Stimulated activated CD4-positive, alpha-beta T cell treated with anti-CD3 and anti-CD28 coated beads, TNF-alpha, amount 100 ng/mL, for 24 hours (primary cell): ENCODE results near the gene LYRM2.

Experiments
- DNase-seq, 3 experiments: peaks; one replicate each; pipeline ENCODE4 v3.0.0-alpha.2; 2020; ENCODE audit warnings: low read depth in 3 of 3

The LYRM2 gene

DNA sequence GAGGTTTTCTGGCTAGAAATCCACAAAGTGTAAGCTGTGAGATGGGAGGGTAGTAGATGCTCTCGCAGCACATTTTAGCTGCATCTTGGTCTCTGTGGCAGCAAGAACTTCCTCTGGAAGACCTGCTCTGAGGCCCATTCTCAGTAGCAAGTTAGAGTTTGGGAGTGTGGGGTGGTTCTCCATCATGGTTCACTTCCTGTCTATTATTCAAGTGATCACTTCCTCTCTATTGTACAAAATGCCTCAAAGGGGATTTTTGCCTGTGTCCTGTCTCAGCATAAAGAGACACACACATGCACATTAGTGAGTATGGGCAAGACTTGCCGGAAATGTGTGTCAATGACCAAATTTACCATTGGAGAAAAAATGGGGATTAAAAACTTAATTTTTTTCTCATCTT is 42.5 kb downstream of the LYRM2 start:
- no peak for DNase-seq

DNA sequence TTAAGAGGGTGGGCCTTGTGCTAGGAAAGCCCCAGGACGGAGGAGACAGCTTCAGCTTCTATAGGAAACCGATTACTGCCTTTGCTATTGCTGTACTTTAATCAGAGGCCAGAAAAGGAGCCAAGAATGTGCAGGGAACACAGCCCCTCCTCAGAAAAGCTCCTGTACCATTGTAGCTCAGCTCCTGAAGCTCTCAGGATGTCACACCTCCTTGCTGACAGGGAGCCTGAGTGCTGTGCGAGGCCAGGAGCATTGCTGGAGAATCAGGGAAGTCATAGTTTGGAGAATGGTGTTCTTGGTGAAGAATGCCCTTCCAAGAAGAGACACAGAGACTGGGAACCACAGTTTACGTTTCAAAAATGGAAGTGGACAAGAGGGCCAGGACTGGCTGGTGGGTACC is 46.8 kb downstream of the LYRM2 start:
- DNase-seq, result no peak

DNA sequence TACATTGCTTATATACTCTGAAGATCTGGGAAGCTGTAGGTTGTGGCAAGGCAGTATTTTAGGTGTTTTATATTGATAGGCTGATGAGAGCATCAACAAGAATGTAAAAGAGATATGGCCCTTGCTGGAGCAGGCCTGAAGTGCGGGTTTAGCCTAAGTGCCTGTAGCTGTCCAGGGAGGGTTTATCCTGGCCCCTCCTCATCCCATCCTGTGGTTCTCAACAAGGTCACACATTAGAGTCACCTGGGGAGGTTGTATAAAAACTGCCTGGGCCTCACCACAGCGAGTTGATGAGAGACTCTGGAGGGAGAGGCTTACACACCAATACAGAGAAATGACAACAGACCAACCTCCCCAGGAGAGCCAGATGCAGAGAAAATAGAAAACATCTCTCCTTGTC is 48.4 kb downstream of the LYRM2 start:
- DNase-seq, result no peak

DNA sequence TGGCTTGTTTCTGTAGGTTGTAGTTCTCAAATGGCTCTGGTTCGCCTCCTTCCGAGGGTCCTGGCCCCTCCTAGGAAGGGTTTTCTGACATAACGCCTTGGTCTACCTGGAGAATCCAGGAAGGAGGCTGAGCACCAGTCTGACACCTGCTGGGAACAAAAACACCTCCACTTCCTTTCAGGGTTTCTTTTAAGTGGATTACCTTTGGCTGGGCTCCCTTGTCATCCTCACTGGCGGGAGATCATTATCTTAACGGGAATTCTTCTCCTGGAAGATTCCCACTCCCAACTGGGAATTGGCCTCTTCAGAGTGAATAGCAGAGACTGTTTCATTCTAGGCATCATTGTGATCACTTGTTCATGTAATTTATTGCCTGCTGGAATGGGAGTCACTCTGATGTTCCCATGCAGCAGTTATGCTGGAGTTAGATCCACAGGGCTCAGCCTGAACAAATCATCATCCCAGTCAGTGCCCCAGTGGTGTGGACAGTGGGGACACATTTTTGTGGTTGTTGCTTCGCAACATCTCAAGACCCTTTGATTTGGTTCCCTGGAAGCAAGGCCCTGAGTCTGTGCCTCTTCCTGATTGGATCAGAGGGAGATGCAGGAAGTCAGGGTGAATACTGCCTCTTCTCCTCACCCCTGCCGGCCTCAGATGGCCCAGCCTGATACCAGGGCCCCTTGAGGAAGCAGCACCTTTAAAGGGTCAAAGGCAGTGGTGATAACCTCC is 49.1 kb downstream of the LYRM2 start:
- no peak for DNase-seq

DNA sequence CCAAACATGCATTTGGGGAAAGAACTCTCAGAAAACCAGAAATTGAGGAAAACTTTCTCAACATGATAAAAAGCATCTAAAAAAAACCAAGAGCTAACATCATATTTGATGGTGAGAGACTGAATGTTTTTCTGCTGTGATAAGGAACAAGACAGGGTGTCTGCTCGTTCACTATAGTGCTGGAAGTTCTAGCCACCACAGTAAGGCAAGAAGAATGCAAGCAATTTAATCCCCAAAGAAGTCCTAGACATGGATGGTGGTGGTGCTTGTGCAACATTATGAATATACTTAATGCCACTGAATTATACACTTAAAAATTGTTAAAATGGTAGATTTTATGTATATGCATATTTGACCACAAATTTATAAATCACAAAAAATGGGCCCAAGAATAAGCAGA is 53.4 kb downstream of the LYRM2 start:
- DNase-seq, result no peak

DNA sequence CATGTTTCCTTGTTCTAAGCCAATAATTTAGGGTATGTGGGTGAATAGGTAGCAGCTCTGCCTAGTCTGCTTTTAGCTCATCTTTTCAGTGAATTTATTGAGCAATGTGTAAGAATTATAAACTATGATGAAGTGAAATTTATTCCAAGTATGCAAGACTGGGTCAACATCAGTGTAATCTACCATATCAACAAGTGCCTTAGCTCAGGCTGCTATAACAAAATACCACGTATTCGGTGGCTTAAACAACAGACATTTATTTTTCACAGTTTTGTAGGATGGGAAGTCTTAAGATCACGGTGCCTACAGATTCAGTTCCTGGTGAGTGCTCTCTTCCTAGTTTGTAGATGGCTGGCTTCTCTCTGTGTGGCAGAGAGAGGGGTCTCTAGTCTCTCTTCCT is 54.0 kb downstream of the LYRM2 start:
- no peak for DNase-seq

DNA sequence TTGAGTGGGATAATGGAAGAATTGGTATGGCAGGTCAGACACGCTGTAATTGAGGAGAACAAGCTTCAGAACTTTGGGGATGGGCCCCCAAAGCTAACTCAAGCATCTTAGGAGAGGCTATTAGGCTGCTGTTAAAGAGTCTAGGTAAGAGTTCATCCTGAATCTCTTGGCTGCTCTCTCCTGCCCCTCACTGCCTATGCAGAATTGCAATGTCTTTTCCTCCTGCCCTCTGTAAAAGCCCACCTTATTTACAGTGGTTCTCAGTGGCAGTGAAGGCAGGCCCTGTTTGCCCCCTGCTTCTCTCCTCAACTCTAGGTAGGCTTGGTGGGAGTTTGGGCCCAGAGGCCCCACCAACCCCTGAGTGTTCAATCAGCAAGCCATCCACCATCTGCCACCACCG is 55.0 kb downstream of the LYRM2 start:
- DNase-seq, result no peak

DNA sequence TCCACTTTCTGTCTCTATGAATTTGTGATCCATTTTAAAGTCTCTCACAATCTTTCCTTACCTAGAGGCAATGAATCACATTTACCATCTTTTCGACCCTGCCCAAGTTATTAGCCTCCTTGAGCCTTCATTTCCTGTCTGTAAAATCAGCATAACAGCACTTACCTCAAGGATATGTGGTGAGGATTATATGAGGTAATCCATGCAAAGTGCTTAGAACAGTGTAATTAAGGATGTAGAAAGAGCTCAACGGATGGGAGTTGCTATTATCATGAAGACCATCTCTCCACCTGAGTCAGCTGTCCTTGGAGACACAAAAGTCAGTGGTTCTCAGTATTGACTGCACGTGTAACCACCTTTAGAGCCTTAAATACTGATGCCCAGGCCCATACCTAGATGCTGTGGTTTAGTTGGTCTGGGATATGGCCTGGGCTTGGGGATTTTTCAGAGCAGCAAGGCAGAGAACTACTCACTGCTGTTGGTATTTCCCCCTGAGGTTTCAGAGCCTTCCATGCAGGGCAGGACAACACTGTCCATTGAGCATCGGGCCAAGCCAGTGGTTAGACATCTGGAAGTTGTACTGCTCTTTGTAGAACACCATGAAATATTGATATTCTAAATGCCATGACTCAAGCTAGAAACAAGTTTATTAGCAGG is 55.8 kb downstream of the LYRM2 start:
- DNase-seq, result no peak

DNA sequence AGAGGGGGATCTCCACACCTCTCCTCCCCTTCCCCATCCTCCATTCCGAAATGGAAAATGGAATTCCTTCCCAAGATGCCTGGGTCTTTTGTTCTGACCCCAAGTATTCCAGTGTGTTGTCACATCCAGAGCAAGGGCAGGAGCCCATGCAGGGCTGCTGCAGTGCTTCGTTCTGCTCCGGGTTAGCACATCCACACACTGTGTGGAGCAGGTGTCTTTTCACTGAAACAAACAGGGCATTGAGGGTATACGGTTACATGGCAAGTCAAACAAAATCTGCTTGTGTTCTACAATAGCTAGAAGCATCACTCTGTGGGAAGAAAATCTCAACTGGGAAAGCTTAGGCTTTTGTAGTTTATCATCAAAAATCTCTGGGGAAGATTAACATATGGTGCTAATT is 56.9 kb downstream of the LYRM2 start:
- no peak for DNase-seq

DNA sequence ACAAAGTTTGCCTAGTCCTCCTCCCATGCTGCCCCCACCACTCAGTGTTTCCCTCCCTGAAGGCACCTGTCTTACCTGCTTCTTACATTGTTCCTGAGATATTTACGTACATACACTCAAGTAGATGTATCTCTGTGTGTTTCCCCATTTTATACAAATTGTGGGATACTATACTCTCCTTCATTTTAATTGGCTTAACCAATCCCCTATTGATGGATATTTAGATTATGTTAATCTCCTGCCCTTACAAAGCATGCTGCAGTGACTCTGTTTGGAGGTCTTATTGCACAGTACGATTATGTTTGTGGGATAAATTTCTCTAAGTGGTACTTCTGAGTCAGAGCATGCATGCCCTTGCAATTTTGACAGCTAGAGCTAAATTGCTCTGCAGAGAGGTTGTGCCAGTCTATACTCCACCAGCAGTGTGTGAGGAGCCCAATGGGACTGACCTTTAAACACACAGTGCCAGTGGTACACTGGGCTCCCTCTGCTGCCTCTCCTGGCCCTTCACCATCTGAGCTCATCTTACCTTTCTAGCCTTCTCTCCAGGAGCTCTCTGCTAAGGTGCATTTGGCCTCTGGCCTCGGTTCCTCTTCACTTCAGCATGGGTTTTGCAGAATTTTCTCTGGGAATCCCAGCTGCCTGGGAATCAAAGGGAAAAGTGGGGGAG is 57.4 kb downstream of the LYRM2 start:
- no peak for DNase-seq

DNA sequence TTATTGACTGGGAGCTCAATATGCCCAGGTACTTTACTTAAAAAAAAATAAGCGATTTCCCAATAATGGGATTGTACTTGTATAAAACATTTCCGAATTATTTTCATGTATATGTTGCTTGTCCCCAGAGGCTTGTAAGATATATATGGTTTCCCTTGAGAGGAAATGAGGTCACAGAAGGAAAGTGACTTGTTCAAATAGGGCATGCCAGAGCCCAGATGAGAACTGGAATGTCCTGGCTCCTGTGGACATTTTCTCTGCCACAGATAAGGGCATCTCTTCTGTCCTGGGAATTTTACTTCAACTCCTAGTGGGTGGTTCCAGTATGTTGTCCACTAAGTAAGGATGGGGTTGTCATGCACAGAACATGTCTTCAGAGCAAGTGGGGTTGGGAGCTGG is 63.0 kb downstream of the LYRM2 start:
- no peak for DNase-seq

DNA sequence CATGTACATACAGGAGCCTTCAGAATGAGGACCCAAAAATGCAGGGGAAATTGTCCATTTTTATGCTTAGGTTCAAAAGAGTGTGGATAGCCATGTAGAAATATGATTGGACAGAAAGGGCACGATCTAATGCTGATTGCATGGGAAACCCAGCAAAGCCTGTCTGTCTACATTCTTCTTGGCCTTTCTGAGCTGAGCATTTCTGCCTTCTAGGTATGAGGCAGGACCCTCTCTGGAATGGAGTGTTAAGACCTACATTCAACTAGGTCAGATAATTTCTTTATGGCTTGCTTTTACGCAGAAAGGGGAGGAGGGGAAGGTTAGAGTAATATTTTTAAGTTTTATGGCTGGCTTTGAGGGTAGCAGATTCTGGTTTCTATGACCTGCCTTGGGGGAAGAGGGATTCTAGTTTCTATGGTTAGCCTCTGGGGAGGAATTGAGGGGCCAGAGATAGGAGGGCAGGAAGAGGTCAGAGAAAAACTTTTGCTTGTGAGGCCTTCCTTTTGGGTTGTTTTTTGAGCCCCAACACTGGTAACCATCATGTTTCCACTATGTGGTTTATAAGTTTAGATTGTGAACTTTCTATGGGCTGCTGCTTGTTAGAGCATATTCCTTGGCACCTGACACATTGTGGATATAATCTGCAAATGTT is 63.5 kb downstream of the LYRM2 start:
- no peak for DNase-seq

DNA sequence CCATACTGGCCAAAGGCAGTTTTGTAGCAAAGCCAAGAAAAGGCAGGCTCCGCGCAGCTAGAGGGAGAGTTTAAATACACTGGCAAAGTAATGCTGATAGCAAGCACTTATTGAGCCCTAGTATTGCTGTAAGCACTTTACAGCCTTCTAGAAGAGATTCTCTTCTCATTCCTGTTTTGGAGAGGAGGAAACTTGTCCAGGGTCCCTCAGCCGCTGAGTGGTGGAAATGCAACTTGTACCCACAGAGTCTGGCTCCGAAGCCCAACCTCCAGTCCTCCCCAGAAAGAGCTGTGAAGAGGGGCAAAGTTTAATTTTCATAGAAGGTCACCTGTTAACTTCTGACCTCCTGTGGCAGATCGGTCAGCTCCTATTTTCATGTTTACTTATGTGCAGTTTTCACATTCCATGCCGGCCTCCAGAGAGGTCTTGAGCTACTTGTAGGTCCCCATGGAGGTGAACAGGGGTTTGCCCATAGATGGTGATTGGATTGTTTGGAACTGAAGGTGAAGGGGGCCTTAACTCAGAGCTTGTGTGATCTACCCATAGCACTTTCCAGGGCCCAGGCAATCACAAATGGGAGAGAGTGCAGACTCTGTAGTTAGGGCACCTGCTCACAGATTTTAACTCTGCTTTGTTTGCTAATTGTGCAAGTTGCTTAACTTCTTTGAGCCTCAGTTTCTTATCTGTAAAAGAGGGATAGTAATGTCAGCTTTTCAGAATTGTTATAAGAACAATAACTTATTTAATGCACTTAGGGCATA is 70.7 kb downstream of the LYRM2 start:
- DNase-seq, result no peak

DNA sequence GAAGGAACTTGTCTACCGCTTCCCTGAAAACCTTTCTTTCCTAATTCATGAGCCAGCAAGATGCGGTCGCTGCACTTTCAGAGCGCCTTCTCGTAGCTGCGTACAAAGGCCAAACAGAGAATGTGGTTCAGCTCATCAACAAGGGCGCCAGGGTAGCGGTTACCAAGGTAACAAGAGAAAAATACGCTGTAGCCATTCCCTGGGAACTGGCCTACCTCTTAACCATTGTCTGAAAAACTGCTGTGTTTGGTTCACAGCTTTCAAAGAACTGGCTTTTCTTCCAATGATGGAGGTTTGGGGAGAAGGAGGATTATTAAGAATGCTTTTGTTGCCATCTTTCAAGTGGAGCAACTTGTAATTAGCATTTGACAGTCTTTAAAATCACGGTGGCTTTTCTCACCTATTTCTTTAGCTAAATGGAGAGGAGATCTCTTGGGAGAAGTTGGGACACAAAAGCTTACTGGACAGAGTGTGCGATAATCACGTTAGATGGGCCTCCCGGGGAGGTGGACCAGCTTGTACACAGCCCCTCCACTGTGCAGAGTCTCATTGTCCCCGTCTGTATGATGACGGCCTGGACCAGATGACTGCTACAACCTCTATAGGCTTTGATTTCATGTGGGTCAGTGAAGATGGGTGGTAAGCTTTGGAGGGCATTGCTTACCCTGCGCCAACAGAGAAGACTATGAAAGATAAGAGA is 71.5 kb downstream of the LYRM2 start:
- DNase-seq, result no peak

DNA sequence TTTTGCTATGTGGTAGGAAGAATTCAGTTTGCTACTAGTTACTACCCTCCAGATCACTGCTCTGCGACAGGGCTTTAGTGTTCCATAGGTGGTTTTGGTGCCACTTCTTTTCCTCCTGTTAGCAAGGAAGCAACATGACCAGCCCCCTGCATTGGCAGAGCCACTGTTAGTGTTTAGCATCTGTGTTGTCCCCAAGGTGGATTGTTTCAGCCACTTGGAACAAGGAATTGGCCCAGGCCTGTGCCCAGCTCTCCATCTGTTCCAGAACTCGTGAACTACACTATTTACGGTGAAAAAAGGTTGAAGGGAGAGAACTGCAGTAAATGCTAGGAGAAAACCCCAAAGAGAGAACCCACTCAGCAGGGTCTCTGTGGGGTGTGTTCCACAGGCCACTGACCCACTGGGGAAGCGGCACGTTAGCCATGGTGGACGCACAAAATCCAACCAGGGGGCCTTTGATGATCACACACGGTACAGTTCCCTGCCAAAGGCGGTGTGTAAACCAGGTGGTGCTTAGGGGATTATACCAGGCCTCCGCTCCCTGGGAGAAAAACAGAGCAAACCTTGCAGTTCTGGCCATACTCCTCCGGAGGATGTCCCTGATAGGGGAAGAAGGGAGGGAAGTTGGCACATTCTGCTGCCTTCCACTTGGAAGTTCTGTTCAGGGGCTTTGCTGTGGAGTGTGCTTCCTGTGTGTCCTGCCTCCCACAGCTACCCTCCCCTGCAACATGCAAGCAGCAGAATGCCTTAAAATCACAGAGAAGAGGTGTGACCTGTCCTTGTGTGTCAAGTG is 72.3 kb downstream of the LYRM2 start:
- DNase-seq, result no peak

DNA sequence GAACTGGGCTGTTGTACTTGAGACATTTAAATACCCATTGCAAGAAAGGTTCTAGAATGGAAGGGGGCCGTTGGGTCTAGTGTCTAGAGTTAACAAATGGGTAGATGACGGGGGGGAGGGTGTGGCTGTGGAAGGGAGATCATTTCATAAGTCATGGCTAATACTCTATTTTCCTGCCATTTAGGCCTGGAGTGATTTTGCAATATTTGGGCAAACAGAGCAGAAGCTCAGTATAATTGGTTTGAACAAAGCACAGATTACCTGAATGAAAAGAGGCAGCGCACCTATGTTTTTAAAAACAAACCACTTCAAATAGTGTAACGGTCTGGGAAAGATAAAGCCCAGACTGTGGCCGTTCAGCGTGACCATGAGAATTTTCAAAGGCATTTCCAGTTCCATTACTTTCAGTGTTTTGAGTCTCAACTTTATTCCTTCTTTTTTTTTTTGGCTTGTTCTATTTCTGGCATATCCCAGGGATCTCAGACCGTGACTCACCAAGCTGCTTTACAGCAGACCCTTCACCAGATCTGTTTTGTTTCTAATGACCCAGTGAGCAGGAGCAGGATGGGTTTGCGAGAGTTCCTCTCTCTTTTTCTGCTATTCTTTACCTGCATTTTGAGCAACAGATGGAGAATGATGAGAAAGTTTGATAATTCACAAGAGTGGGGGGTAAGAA is 73.7 kb downstream of the LYRM2 start:
- no peak for DNase-seq

DNA sequence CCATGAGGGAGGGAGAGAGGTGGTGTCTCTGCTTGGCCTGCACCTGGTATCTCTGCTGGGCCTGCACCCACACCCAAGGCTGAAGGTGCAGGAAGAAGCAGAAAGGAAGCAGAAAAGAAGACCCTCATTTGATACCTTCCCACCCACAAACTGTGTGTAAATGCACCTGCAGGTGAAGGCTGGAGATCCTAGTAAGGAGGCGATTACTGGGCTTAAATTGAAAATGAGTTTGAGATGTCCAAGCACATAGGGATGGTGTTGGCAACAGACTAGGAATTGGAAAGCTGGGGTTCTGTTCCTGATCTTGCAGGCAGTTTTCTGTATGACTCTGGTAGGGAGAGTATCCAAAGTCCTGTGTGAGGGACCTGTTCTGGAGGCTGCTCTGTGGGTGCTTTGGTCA is 74.7 kb downstream of the LYRM2 start:
- DNase-seq, result no peak

DNA sequence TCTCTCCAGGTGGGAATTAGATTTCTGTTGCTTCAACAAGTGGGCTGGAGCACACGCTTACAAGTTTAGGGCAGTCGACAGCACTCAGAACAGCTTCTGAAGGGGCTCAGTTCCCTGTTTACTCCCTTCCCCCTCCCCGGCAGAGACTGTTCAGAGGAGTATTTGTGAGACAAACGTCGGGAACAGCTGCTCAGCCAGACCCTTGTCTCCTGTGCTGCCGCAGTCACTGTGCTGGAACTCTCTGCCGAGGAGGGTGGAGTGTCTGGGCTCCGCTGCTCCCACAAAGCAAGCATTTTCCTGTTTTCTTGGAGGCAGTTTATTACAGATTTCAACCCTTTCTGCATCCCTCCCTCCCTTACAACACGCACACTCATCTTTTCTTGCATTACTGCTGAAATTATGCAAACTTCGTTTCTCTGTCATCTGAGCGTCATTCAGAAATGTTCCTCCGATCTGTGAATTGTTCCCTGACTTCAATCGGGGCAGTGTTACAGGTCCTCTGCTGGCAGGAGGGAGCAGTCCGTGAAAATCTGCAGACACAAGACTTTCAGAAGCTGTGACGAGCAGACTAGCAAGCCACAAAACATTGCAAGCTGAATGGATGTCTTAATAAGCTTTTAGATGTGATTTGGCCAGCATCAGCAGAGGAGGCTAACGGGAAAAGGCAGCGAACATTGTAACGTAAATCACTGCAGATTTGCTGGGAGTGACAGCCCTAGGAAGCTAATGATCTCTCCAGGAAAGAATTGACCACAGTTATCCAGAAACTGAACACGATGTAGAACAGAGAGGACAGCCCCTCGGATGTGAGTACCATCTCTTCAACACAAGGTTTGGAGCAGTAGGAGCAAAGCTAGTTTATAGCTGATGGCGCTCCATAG is 76.2 kb downstream of the LYRM2 start:
- no peak for DNase-seq

DNA sequence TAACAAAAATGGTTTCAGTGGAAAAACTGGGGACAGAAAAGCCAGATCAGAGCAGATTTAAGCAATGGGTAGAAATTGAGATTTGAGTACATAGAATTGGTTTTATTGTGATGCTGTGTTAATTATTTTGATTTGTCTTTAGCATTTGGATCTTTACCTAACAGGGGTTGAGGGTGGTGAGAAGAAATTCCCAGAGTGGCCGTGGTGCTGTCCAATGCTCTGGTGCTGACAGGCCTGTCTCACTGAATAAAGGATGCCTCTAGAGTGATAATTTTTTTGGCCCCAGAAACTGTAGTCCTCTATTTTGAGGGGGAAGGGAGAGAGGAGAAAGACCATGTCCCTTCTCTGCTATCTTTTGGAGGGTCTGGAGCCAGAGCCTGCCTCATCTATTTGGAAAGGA is 79.1 kb downstream of the LYRM2 start:
- DNase-seq, result no peak
